K562 (cell line): ENCODE results near the gene CIAO3. TPM values are rescaled to one million over a fixed set of nuclear protein-coding genes. Genes with fewer than 3 reads are reported as not detected.

Source experiments
- ATAC-seq: fragments of 200-7000 bp; cut with Tn5 transposase; 3 replicates; pipeline ENCODE4 v1.9.1; 2020; ENCODE audit warnings: moderate library complexity
- BruUV-seq: library from RNA; stranded (reverse); fragments of 400-500 nt; replicated peaks from 2 replicates; lab custom pipeline; 2021; lab: Mats Ljungman, UMichigan
- CTCF ChIA-PET: fragments of 300-600 bp; formaldehyde crosslinking; extraction: SDS; loops from one replicate; lab custom pipeline; 2021; ENCODE audit warnings: low intra/inter-chr PET ratio; lab: Yijun Ruan, JAX
- POLR2A ChIA-PET: fragments of 300-600, 350-650 bp; sonication (Branson Sonifier 250); formaldehyde crosslinking; extraction: SDS; loops from one replicate; lab custom pipeline; 2021; ENCODE audit warnings: antibody characterized with exemption, inconsistent platforms; lab: Yijun Ruan, JAX
- DNase-seq, 4 experiments: peaks; one replicate each; pipeline versions ENCODE4 v3.0.0 to v3.0.0-alpha.2; 2011 to 2018; ENCODE audit warnings: low spot score in 3 of 4, mixed read lengths in 3 of 4; ENCODE audit errors: extremely low read depth in 1 of 4
- FAIRE-seq: peaks from 2 replicates; lab custom pipeline; 2011; peaks lifted over from hg19 to GRCh38; lab: Jason Lieb, UNC
- H2AFZ ChIP-seq: 2 replicates; pipeline ENCODE4 v1.6.0; 2011; ENCODE audit warnings: low read depth, low read length, control low read depth, inconsistent platforms
- H3K27ac ChIP-seq: fragments of 200-600 bp; 3 replicates; pipeline ENCODE4 v1.8.0; 2011; ENCODE audit warnings: low read depth, mild to moderate bottlenecking, control low read depth, inconsistent platforms, low read length, moderate library complexity, mixed read lengths; ENCODE audit errors: extremely low read depth
- H3K27me3 ChIP-seq, 2 experiments: fragments of 300-600 bp in 1 of 2; 2 replicates in 1 of 2; 3 replicates in 1 of 2; pipeline versions ENCODE4 v1.6.0 to v1.8.0; 2011; ENCODE audit warnings: inconsistent platforms in 2 of 2, low read length in 2 of 2, mild to moderate bottlenecking in 1 of 2, mixed read lengths in 1 of 2, moderate library complexity in 1 of 2; ENCODE audit not compliant: control insufficient read depth in 2 of 2, insufficient read depth in 2 of 2
- H3K36me3 ChIP-seq: fragments of 300-600 bp; 3 replicates; pipeline ENCODE4 v1.8.0; 2011; ENCODE audit warnings: mild to moderate bottlenecking, low read length, inconsistent platforms; ENCODE audit not compliant: control insufficient read depth, insufficient read depth
- H3K4me1 ChIP-seq, 2 experiments: fragments of 200-600 bp in 1 of 2; replicated peaks in 1 of 2; 2 replicates in 1 of 2; 3 replicates in 1 of 2; pipeline versions ENCODE4 v1.5.1 to v1.8.0; 2011; ENCODE audit warnings: inconsistent platforms in 2 of 2, low read length in 2 of 2, mild to moderate bottlenecking in 1 of 2, mixed read lengths in 1 of 2, moderate library complexity in 1 of 2; ENCODE audit not compliant: control insufficient read depth in 2 of 2, insufficient read depth in 2 of 2
- H3K4me2 ChIP-seq: 2 replicates; pipeline ENCODE4 v1.6.1; 2011; ENCODE audit warnings: low read length, control low read depth, inconsistent platforms, mixed read lengths; ENCODE audit not compliant: insufficient read depth
- H3K4me3 ChIP-seq: fragments of 200-600 bp; sonication (generic), shearing (Covaris generic); 2 replicates; pipeline ENCODE4 v1.5.1; 2016; ENCODE audit warnings: control low read depth, inconsistent platforms
- H3K79me2 ChIP-seq: fragments of 200-600 bp; 3 replicates; pipeline ENCODE4 v1.8.0; 2011; ENCODE audit warnings: low read length, inconsistent platforms; ENCODE audit not compliant: control insufficient read depth, insufficient read depth
- H3K9ac ChIP-seq, 2 experiments: 2 replicates each; pipeline versions ENCODE4 v1.6.0 to v1.6.1; 2011; ENCODE audit warnings: low read depth in 2 of 2, low read length in 2 of 2, control low read depth in 1 of 2, inconsistent platforms in 1 of 2, mild to moderate bottlenecking in 1 of 2, mixed read lengths in 1 of 2; ENCODE audit not compliant: insufficient read depth in 1 of 2
- H3K9me1 ChIP-seq: one replicate; pipeline ENCODE4 v1.6.0; 2011; ENCODE audit warnings: inconsistent platforms, mild to moderate bottlenecking, low read length, moderate library complexity; ENCODE audit not compliant: control insufficient read depth, insufficient read depth
- H3K9me3 ChIP-seq: replicated peaks from 2 replicates; pipeline ENCODE4 v1.5.1; 2011; ENCODE audit warnings: low read depth, low read length, inconsistent platforms; ENCODE audit not compliant: control insufficient read depth, insufficient read depth
- H4K20me1 ChIP-seq: replicated peaks from 2 replicates; pipeline ENCODE4 v1.6.1; 2011; ENCODE audit warnings: low read length, inconsistent platforms, mixed read lengths; ENCODE audit not compliant: control insufficient read depth, insufficient read depth
- AFF1 ChIP-seq, 2 experiments: fragments of 450-650 bp; IDR thresholded peaks; 2 replicates each; pipeline ENCODE4 v1.6.1; 2018; ENCODE audit warnings: mild to moderate bottlenecking in 2 of 2, low read depth in 1 of 2; ENCODE audit not compliant: partially characterized antibody in 2 of 2
- BHLHE40 ChIP-seq: IDR thresholded peaks from 2 replicates; pipeline ENCODE4 v1.6.1; 2011; ENCODE audit warnings: low read length, improper control_type of control experiment
- DEAF1 ChIP-seq: fragments of 450-650 bp; formaldehyde crosslinking; IDR thresholded peaks from 2 replicates; pipeline ENCODE4 v1.4.0; 2020; ENCODE audit warnings: mild to moderate bottlenecking, moderate library complexity
- ETS2 ChIP-seq: IDR thresholded peaks from 2 replicates; pipeline ENCODE4 v1.6.1; 2016; ENCODE audit warnings: borderline replicate concordance, missing genetic modification characterization, mild to moderate bottlenecking, moderate library complexity, missing compliant biosample characterization; ENCODE audit not compliant: poor library complexity, severe bottlenecking
- GTF3C2 ChIP-seq: IDR thresholded peaks from 3 replicates; pipeline ENCODE4 v1.6.1; 2011; ENCODE audit warnings: borderline replicate concordance, mild to moderate bottlenecking, moderate library complexity; ENCODE audit not compliant: insufficient read length; ENCODE audit errors: extremely low read depth
- MAFF ChIP-seq: IDR thresholded peaks from 2 replicates; pipeline ENCODE4 v1.6.1; 2012; ENCODE audit warnings: low read length, improper control_type of control experiment
- MAZ ChIP-seq, 2 experiments: fragments of 450-650 bp in 1 of 2; sonication (generic) in 1 of 2; formaldehyde crosslinking; IDR thresholded peaks in 1 of 2; conservative IDR thresholded peaks in 1 of 2; 2 replicates each; pipeline versions ENCODE4 v1.4.0 to v1.5.0; 2020; ENCODE audit warnings: mild to moderate bottlenecking in 1 of 2, missing genetic modification reagents in 1 of 2
- MXD1 ChIP-seq: fragments of 250-450 bp; sonication (Bioruptor Pico); IDR thresholded peaks from 2 replicates; pipeline ENCODE4 v1.8.0; 2021; ENCODE audit warnings: borderline replicate concordance, mild to moderate bottlenecking, moderate library complexity; ENCODE audit not compliant: poor library complexity, severe bottlenecking
- ZBTB1 ChIP-seq: sonication (generic); formaldehyde crosslinking; IDR thresholded peaks from 2 replicates; pipeline ENCODE4 v1.8.1; 2023; ENCODE audit warnings: missing genetic modification reagents, low read depth, mild to moderate bottlenecking, borderline replicate concordance
- ZKSCAN1 ChIP-seq: fragments of 150-350 bp; IDR thresholded peaks from 2 replicates; pipeline ENCODE4 v1.6.1; 2016; ENCODE audit warnings: low read depth, low read length
- ZNF445 ChIP-seq: fragments of 250-450 bp; sonication (Bioruptor Pico); IDR thresholded peaks from 2 replicates; pipeline ENCODE4 v1.4.0; 2020; ENCODE audit warnings: low read depth, mild to moderate bottlenecking, moderate library complexity
- WGBS: fragments of 100-300 bp; shearing (Covaris generic); methylation state at CpG from one replicate; pipeline ENCODE4 v1.1.6; 2016; ENCODE audit warnings: low coverage, mixed read lengths; ENCODE audit not compliant: insufficient coverage; ENCODE audit errors: missing lambda C conversion rate; 5-methylcytosine and 5-hydroxymethylcytosine counted together
- in situ Hi-C: fragments of 300-500 bp; cut with MboI; formaldehyde crosslinking; loops from 4 replicates; pipeline ENCODE4 v1.15.0; 2018; ENCODE audit warnings: inconsistent platforms, mixed read lengths
- intact Hi-C: fragments of 100-400 bp; cut with micrococcal nuclease; formaldehyde crosslinking; loops from 2 replicates; pipeline ENCODE4 v1.14.2; 2022
- polyA plus RNA-seq, 8 experiments: library from polyadenylated mRNA; depleted of rRNA in 4 of 8; stranded (reverse) in 5 of 8; unstranded in 3 of 8; fragments of >200 nt; fragmentation: Nextera tagmentation in 2 of 8; fragmentation: Illumina TruSeq in 1 of 8; extraction: Ambion mirVana in 2 of 8; extraction: Trizol in 1 of 8; gene quantifications; 2 replicates each; pipeline versions ENCODE4 v1.2.1 to v1.2.3, GENCODE V29; 2011 to 2014; ENCODE audit warnings: inconsistent platforms in 1 of 8, missing spikeins in 1 of 8
- total RNA-seq, 7 experiments: library from RNA; depleted of rRNA in 6 of 7; stranded (reverse); fragments of >200 nt in 6 of 7; fragmentation: Illumina TruSeq in 2 of 7; extraction: Trizol in 2 of 7; gene quantifications; 2 replicates each; pipeline versions ENCODE4 v1.2.1 to v1.2.3, GENCODE V29; 2011 to 2021; ENCODE audit warnings: low replicate concordance in 1 of 7

The CIAO3 gene
- total and polyA plus RNA-seq, 9 of the 15 experiments (the other 6 are each of a cell fraction or from before 2014, with no cell fraction given) = 2.2 to 35.6 (median 18.7) TPM

- POLR2A ChIA-PET = no interaction called here
- Histone ChIP-seq H3K9ac (no peak overlapping the region), H3K4me1 (peaks cover 0 to 86% of the 10 kb centered on the region in 2 experiments; a peak in 2 of 5 replicates), H3K9me3 (no peaks in the 10 kb centered on the region), H3K4me2 (no peak overlapping the region), H3K27me3 (peaks cover 0 to 6% of the 10 kb centered on the region in 2 experiments; a peak in 1 of 5 replicates), H3K27ac (no peak overlapping the region), H4K20me1 (0 out of 2 replicates have a peak, but pooled peaks cover 3% of the 10 kb centered on the region), H3K36me3 (no peaks in the 10 kb centered on the region), H3K79me2 (no peaks in the 10 kb centered on the region), H3K9me1 (no peaks in the 10 kb centered on the region), H3K4me3 (no peak overlapping the region), H2AFZ (no peak overlapping the region)
- ATAC-seq = 0 out of 3 replicates have a peak, but pooled peaks have one; percentile 9
- in situ Hi-C loops (no loop called here), intact Hi-C loops (no loop called here)
- CTCF ChIA-PET = no interaction called here
- no TSS peak for BruUV-seq
- no peak for FAIRE-seq
- DNase-seq = no peak
- 28% methylated on average over 21 of the region's 38 CpGs for whole genome bisulfite sequencing
- no peak for TF ChIP-seq MAZ (CRISPR knock-in tag; conservative IDR thresholded peaks at IDR 0.05 in 1 of 2, IDR thresholded peaks at IDR 0.05 in 1 of 2)
- TF ChIP-seq DEAF1 (CRISPR knock-in tag) = no peak
- no peak for TF ChIP-seq BHLHE40
- TF ChIP-seq MXD1 (CRISPR knock-in tag) = no peak
- no peak for TF ChIP-seq MAFF
- TF ChIP-seq ZKSCAN1 = no peak
- TF ChIP-seq ZNF445 (CRISPR knock-in tag) = no peak
- TF ChIP-seq ETS2 (tag) = no peak
- TF ChIP-seq ZBTB1 = no peak
- TF ChIP-seq AFF1 (IDR thresholded peaks at IDR 0.05; ENCODE audit: low read depth in 1 of 2, partially characterized antibody in 2 of 2) = no peak
- no peak for TF ChIP-seq GTF3C2
Measured at GRCh38 chr16:764848-765487, 24.2 kb upstream of the CIAO3 start.
